GM23338 (cell line): ENCODE data around the gene JAZF1.

Experiments used
- CREB1 ChIP-seq: fragments of 250-450 bp; sonication (Bioruptor Pico); IDR thresholded peaks from 2 replicates; pipeline ENCODE4 v1.5.0; 2020; ENCODE audit warnings: low read depth, mild to moderate bottlenecking, moderate library complexity
- CTCF ChIP-seq, 2 experiments: fragments of 200-600 bp in 1 of 2; sonication (generic) in 1 of 2; conservative IDR thresholded peaks; 2 replicates each; pipeline versions ENCODE4 v1.5.1 to v1.6.1; 2016 to 2017; ENCODE audit warnings: antibody characterized with exemption in 2 of 2, low read depth in 2 of 2, mild to moderate bottlenecking in 2 of 2, moderate library complexity in 1 of 2
- EZH2 ChIP-seq: fragments of 200-600 bp; sonication (generic); IDR thresholded peaks from one replicate; pipeline ENCODE4 v1.8.0; 2017; ENCODE audit warnings: antibody characterized with exemption, mild to moderate bottlenecking, low read depth; ENCODE audit not compliant: unreplicated experiment
- EZH2phosphoT487 ChIP-seq: fragments of 200-600 bp; sonication (generic); IDR thresholded peaks from one replicate; pipeline ENCODE4 v1.8.1; 2018; ENCODE audit warnings: antibody characterized with exemption; ENCODE audit not compliant: unreplicated experiment
- JUNB ChIP-seq: IDR thresholded peaks from one replicate; pipeline ENCODE4 v1.6.1; 2016; ENCODE audit warnings: antibody characterized with exemption; ENCODE audit not compliant: unreplicated experiment
- NANOG ChIP-seq: IDR thresholded peaks from 2 replicates; pipeline ENCODE4 v1.6.1; 2016; ENCODE audit warnings: antibody characterized with exemption, borderline replicate concordance
- POLR2AphosphoS5 ChIP-seq: IDR thresholded peaks from 2 replicates; pipeline ENCODE4 v1.6.1; 2016; ENCODE audit warnings: antibody characterized with exemption, low read depth
- REST ChIP-seq: IDR thresholded peaks from one replicate; pipeline ENCODE4 v1.6.1; 2018; ENCODE audit warnings: antibody characterized with exemption; ENCODE audit not compliant: unreplicated experiment
- ZNF114 ChIP-seq: fragments of 250-450 bp; sonication (Bioruptor Pico); IDR thresholded peaks from 2 replicates; pipeline ENCODE4 v1.5.0; 2020; ENCODE audit warnings: mild to moderate bottlenecking, moderate library complexity
- ZNF331 ChIP-seq: fragments of 250-450 bp; sonication (Bioruptor Pico); IDR thresholded peaks from 2 replicates; pipeline ENCODE4 v1.5.0; 2020; ENCODE audit warnings: low read depth, mild to moderate bottlenecking, moderate library complexity
- ZNF462 ChIP-seq: fragments of 250-450 bp; sonication (Bioruptor Pico); IDR thresholded peaks from 2 replicates; pipeline ENCODE4 v1.5.0; 2020; ENCODE audit warnings: mild to moderate bottlenecking, moderate library complexity

- TF ChIP-seq CTCF (conservative IDR thresholded peaks at IDR 0.05; ENCODE audit: low read depth in 2 of 2): no peak
- TF ChIP-seq EZH2: no peak
- TF ChIP-seq POLR2AphosphoS5: no peak
- TF ChIP-seq CREB1: no peak
- TF ChIP-seq REST: no peak
- no peak for TF ChIP-seq NANOG
- TF ChIP-seq JUNB: no peak
- TF ChIP-seq EZH2phosphoT487: no peak
- no peak for TF ChIP-seq ZNF331 (CRISPR knock-in tag)
- TF ChIP-seq ZNF114 (CRISPR knock-in tag): no peak
- TF ChIP-seq ZNF462 (CRISPR knock-in tag): no peak
Measured at GRCh38 chr7:27885652-27886051, 294.9 kb downstream of the JAZF1 start.
